Psoas muscle (tissue), 8 donors: Measurements from ENCODE around the gene GTF2H2. TPM values are rescaled to one million over a fixed set of nuclear protein-coding genes. Genes with fewer than 3 reads are reported as not detected.
"Not testable (repeated sequence)": the region's sequence is repeated elsewhere in the genome, so short reads cannot be mapped to it uniquely, and the experiment has no call there.

Experiments used
- ATAC-seq, 4 donors: fragments of 200-7000 bp; cut with Tn5 transposase; one replicate each; pipeline ENCODE4 v1.9.1; 2020; ENCODE audit warnings: moderate library complexity in 3 of 4, mild to moderate bottlenecking in 2 of 4
- DNase-seq, 2 donors: peaks; one replicate each; pipeline ENCODE4 v3.0.0-alpha.2; 2020
- H3K27ac ChIP-seq: fragments of 200-600 bp; one replicate; pipeline ENCODE4 v1.8.0; 2022
- H3K27me3 ChIP-seq, 3 donors: fragments of 200-600 bp in 1 of 3; one replicate each; pipeline versions ENCODE4 v1.6.1 to v1.8.0; 2013 to 2022; ENCODE audit warnings: low read length in 2 of 3, mild to moderate bottlenecking in 2 of 3, moderate library complexity in 1 of 3; ENCODE audit not compliant: insufficient read depth in 3 of 3
- H3K36me3 ChIP-seq, 2 donors: fragments of 200-600 bp in 1 of 2; one replicate each; pipeline versions ENCODE4 v1.6.1 to v1.8.0; 2013 to 2022; ENCODE audit warnings: low read depth in 1 of 2, mild to moderate bottlenecking in 1 of 2, moderate library complexity in 1 of 2; ENCODE audit not compliant: insufficient read depth in 1 of 2
- H3K4me1 ChIP-seq: fragments of 200-600 bp; one replicate; pipeline ENCODE4 v1.8.0; 2022
- H3K4me3 ChIP-seq: fragments of 200-600 bp; one replicate; pipeline ENCODE4 v1.8.0; 2022; ENCODE audit warnings: mild to moderate bottlenecking
- H3K9me3 ChIP-seq: fragments of 200-600 bp; one replicate; pipeline ENCODE4 v1.8.0; 2022
- WGBS, 3 donors: extraction: QIAGEN DNeasy Blood & Tissue Kit; methylation state at CpG; one replicate each; pipeline versions ENCODE4 v1.1.6 to v1.1.7; 2013; 5-methylcytosine and 5-hydroxymethylcytosine counted together
- intact Hi-C, 2 donors: fragments of 100-400 bp; cut with DNase I; formaldehyde crosslinking; loops; one replicate each; pipeline versions ENCODE4 v1.11.0 to v1.14.2; 2022
- polyA plus RNA-seq, 3 donors: library from polyadenylated mRNA; stranded (reverse); fragments of 200-250 nt; gene quantifications; one replicate each; pipeline ENCODE4 v1.2.3, GENCODE V29; 2013
- total RNA-seq, 4 donors: library from RNA; stranded (reverse); fragmentation: NEBNext Ultra II Directional in 2 of 4; extraction: Animal tissue kit (Norgen Biotek cat#: 25700) in 2 of 4; gene quantifications; one replicate each; pipeline versions ENCODE4 v1.2.1 to v1.2.4, GENCODE V29; 2021 to 2023
- TF ChIP-seq, protein P1 (sequence below): fragments of 200-600 bp; IDR thresholded peaks from one replicate; pipeline ENCODE4 v1.8.0; 2022; ENCODE audit warnings: antibody characterized with exemption
- donor health status: healthy with polysubstance abuse.
- donor health status: DM: no; HTN: no; CAD: no; lungs with moderate emphysema.
- donor health status: Bipolar disorder and iron deficiency.
- donor health status: healthy.
- donor health status: DM: yes; HTN: yes; CAD: no.
- donor health status: DM: no; HTN: no; CAD: no.
- donor health status: DM: no; HTN: no; CAD: no.
- donor health status: DM: yes; HTN: yes; CAD: no.

The GTF2H2 gene
- total and polyA plus RNA-seq, 7 donors = 7.1 to 21.3 (median 8.7) TPM

DNA sequence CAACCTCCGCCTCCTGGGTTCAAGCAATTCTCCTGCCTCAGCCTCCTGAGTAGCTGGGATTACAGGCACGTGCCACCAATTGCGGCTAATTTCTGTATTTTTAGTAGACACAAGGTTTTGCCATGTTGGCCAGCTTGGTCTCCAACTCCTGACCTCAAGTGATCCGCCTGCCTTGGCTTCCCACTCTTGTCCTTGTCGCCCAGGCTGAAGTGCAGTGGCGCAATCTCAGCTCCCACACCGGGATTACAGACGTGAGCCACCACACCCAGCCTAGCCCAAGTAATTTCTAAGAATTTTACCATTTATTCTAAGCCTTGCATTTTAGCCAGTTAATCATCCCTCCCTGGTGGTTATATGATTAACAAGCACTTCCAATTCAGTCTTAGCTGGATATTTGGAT lies 53.3 kb downstream of the GTF2H2 start:
- Histone ChIP-seq H3K4me1 (no peaks in the 10 kb centered on the region), H3K27ac (no peak overlapping the region), H3K4me3 (no peak overlapping the region), H3K27me3 (no peaks in the 10 kb centered on the region), H3K36me3 (no peaks in the 10 kb centered on the region), H3K9me3 (no peaks in the 10 kb centered on the region)
- WGBS, 3 donors = 85 to 93% (median 88%) methylated on average over 8 of the region's 8 CpGs
- TF ChIP-seq, protein P1, sequence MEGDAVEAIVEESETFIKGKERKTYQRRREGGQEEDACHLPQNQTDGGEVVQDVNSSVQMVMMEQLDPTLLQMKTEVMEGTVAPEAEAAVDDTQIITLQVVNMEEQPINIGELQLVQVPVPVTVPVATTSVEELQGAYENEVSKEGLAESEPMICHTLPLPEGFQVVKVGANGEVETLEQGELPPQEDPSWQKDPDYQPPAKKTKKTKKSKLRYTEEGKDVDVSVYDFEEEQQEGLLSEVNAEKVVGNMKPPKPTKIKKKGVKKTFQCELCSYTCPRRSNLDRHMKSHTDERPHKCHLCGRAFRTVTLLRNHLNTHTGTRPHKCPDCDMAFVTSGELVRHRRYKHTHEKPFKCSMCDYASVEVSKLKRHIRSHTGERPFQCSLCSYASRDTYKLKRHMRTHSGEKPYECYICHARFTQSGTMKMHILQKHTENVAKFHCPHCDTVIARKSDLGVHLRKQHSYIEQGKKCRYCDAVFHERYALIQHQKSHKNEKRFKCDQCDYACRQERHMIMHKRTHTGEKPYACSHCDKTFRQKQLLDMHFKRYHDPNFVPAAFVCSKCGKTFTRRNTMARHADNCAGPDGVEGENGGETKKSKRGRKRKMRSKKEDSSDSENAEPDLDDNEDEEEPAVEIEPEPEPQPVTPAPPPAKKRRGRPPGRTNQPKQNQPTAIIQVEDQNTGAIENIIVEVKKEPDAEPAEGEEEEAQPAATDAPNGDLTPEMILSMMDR = no peak
- ATAC-seq (no peak), DNase-seq (no peak)
- intact Hi-C loops = no loop called here

DNA sequence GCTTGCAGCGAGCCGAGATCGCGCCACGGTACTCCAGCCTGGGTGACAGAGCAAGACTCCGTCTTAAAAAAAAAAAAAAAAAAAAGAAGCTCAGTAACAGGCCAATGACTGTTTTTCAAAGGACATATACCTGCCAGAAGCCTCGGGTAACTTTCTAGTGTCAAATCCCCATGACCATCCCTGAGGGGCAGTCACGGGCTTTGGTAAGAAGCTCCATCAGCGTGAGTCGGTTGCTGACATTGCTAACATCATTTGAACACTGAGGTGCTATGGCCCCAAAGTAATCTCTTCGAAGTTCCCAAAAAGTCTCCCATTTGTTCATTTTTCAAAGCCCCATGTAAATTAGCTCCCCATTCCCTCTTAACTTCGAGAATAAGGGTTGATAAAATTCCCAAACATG lies 53.9 kb downstream of the GTF2H2 start:
- no peak for DNase-seq
- no peaks in the 10 kb centered on the region for H3K27me3 ChIP-seq
- intact Hi-C loops = no loop called here
- 73 to 83% (median 74%) methylated on average over 6 to 12 of the region's 12 CpGs for WGBS, 3 donors
- H3K9me3 ChIP-seq = no peaks in the 10 kb centered on the region
- TF ChIP-seq, protein P1 = no peak
- H3K4me1 ChIP-seq = no peaks in the 10 kb centered on the region
- H3K27ac ChIP-seq = no peak overlapping the region
- no peaks in the 10 kb centered on the region for H3K36me3 ChIP-seq
- no peak overlapping the region for H3K4me3 ChIP-seq
- ATAC-seq = no peak

DNA sequence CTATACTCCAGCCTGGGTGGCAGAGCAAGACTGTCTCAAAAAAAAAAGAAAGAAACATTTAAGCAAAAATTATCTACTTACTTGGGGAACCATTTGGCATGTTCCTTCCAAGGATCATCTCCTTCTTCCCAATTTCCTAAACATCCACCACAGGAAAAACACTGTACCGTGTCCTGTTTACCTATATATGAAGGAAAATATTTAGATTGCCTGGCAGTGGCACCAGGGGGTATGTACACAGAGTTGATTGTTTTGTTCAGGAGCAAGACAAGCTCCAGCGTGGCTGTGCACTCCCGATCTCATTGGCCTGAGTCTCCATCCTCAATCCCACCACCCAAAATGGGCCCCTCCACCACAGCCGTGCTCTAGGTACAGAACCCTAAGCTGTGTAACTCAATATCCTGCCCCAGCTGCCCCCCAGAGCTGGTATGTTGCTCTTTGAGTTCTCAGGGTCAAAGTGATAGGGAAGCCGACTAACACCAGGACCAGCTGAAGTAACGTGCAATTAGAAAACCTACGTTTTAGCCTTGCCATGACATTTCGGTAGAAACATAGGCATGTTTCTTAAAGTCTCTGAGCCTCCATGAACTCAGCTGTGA lies 56.2 kb downstream of the GTF2H2 start:
- WGBS, 3 donors = 47 to 55% (median 50%) methylated on average over 8 of the region's 8 CpGs
- H3K4me1 ChIP-seq = no peaks in the 10 kb centered on the region
- no peak overlapping the region for H3K27ac ChIP-seq
- TF ChIP-seq, protein P1 = no peak
- ATAC-seq = no peak
- no peaks in the 10 kb centered on the region for H3K36me3 ChIP-seq
- no peaks in the 10 kb centered on the region for H3K27me3 ChIP-seq
- H3K9me3 ChIP-seq = no peaks in the 10 kb centered on the region
- intact Hi-C loops = no loop called here
- no peak for DNase-seq
- H3K4me3 ChIP-seq = no peak overlapping the region

DNA sequence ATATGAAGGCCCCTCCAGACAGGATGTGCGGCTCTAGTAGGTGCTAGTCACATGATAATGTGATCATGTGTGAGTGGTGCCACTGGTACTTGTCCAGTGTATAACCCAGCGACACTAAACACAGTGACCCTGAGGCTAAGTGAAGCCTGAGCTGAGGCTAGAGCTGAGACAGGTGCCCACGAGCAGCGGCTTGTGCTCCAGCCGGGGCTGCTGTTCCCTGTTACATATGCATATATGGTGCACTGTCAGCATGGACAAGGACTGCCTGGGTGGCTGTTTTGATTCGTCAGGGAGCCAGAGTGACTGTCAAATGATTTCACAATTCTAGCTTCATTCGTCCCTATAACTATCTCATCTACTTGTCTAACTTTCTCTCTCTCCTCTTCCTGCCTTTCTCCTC lies 60.5 kb downstream of the GTF2H2 start:
- H3K9me3 ChIP-seq, H3K36me3 ChIP-seq, H3K4me1 ChIP-seq, H3K27ac ChIP-seq, DNase-seq, intact Hi-C loops, H3K27me3 ChIP-seq, ATAC-seq, H3K4me3 ChIP-seq: not testable (repeated sequence)
- 39 to 64% (median 57%) methylated on average over 2 to 3 of the region's 7 CpGs for WGBS, 3 donors

Other genes with a start within 250 kb of the GTF2H2 start
- gene SERF1A, start 167.0 kb downstream of the GTF2H2 start, total RNA-seq = 10 to 100 TPM in 1 of 4 donors, 1 to 10 TPM in 2, not detected in 1; 5.2 to 11.2 (median 5.5) TPM
- gene SERF1A, start 167.0 kb downstream of the GTF2H2 start, polyA plus RNA-seq = 1 to 10 TPM; 1.5 to 3.3 (median 1.8) TPM
- 10 to 100 TPM; 14.8 to 26.3 (median 21.5) TPM for gene SMN1, start 142.6 kb downstream of the GTF2H2 start, total RNA-seq
- gene SMN1, start 142.6 kb downstream of the GTF2H2 start, polyA plus RNA-seq = 10 to 100 TPM; 21.7 to 40.0 (median 35.8) TPM
- gene NAIP, start 42.3 kb downstream of the GTF2H2 start, total RNA-seq = 1 to 10 TPM; 1.8 to 3.7 (median 2.7) TPM
- gene NAIP, start 42.3 kb downstream of the GTF2H2 start, polyA plus RNA-seq = under 1 TPM; 0.57 to 0.90 (median 0.77) TPM